ENCODE data around the gene COTL1. TPM values are rescaled to one million over a fixed set of nuclear protein-coding genes. Genes with fewer than 3 reads are reported as not detected.
"Not testable (repeated sequence)": the region's sequence is repeated elsewhere in the genome, so short reads cannot be mapped to it uniquely, and the experiment has no call there.

COTL1 gene
- total RNA-seq, 4 donors from 2014 or later: 34.5 to 42.9 (median 40.7) TPM

DNA sequence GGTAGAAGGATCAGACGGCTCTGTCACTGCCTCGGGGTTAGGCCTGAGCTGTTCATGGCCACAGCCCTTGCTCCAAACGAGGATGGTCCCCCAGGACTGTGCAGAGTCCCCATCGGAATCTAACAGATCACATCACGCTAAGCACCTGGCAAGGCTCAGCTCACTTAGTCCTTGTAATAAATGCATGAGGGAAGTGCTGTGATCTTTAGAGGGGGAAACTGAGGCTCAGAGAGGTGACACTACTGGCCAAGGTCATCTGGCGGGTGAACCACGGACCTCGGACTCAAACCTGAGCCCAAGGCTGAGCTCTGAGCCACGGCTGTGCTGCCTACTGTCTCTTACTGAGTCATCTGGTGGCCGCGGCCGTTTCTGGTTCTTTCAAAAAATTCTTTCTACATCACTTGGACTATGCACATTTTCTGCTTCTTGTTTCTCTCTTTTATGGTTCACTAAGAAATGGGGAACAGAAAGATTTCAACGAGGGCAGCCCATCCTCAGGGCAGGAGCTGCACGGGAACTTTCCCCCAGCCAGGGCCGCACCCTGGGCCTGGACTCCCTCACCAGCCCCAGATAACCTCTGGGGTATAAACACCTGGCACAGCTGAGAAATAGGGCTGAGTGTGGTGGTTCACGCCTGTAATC lies 55.6 kb downstream of the COTL1 start:
- peaks cover 0 to 18% (median 3%) of the 10 kb centered on the region in 4 donors for H3K36me3 ChIP-seq
- intact Hi-C loops (cut with DNase I): no loop called here
- no peak for TF ChIP-seq POLR2AphosphoS5 (IDR thresholded peaks at IDR 0.05)
- no peak for TF ChIP-seq POLR2A (IDR thresholded peaks at IDR 0.05; ENCODE audit: low read depth)
- TF ChIP-seq EP300 (IDR thresholded peaks at IDR 0.05): no peak
- TF ChIP-seq, protein P1, sequence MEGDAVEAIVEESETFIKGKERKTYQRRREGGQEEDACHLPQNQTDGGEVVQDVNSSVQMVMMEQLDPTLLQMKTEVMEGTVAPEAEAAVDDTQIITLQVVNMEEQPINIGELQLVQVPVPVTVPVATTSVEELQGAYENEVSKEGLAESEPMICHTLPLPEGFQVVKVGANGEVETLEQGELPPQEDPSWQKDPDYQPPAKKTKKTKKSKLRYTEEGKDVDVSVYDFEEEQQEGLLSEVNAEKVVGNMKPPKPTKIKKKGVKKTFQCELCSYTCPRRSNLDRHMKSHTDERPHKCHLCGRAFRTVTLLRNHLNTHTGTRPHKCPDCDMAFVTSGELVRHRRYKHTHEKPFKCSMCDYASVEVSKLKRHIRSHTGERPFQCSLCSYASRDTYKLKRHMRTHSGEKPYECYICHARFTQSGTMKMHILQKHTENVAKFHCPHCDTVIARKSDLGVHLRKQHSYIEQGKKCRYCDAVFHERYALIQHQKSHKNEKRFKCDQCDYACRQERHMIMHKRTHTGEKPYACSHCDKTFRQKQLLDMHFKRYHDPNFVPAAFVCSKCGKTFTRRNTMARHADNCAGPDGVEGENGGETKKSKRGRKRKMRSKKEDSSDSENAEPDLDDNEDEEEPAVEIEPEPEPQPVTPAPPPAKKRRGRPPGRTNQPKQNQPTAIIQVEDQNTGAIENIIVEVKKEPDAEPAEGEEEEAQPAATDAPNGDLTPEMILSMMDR (IDR thresholded peaks at IDR 0.05): no peak
- peaks cover 0 to 4% (median 0%) of the 10 kb centered on the region in 4 donors for H3K27me3 ChIP-seq
- no peak overlapping the region for H3K4me3 ChIP-seq
- WGBS: 84% methylated on average over 14 of the region's 16 CpGs
- H3K9me3 ChIP-seq: no peaks in the 10 kb centered on the region
- H3K27ac ChIP-seq (replicated peaks in 1 of 4): no peak overlapping the region
- H3K4me1 ChIP-seq: no peaks in the 10 kb centered on the region
- no peak for DNase-seq (ENCODE audit: extremely low spot score)

DNA sequence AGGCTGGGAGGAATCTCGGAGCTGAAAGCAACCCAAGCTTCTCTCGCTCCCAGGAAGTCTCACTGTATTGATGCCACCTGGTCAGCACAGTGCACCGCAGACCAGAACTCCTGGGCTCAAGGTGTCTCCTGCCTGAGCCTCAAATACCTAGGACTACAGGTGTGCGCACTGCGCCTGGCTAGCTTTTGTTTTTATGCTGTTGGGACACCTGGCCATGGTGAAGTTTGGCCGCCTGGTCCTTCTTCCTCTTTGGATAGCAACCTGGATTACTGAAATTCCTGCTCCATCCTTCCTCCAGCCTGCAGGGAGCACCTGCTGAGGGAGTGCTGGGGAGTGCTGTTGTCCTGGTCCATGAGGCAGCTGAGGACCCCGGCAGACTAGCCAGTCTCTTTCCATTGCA lies 56.6 kb downstream of the COTL1 start:
- DNase-seq (ENCODE audit: extremely low spot score): no peak
- no peaks in the 10 kb centered on the region for H3K4me1 ChIP-seq
- no peak for TF ChIP-seq EP300 (IDR thresholded peaks at IDR 0.05)
- no peak for TF ChIP-seq POLR2AphosphoS5 (IDR thresholded peaks at IDR 0.05)
- TF ChIP-seq POLR2A (IDR thresholded peaks at IDR 0.05; ENCODE audit: low read depth): no peak
- TF ChIP-seq, protein P1 (IDR thresholded peaks at IDR 0.05): no peak
- peaks cover 0 to 12% (median 3%) of the 10 kb centered on the region in 4 donors for H3K36me3 ChIP-seq
- H3K27ac ChIP-seq (replicated peaks in 1 of 4): no peak overlapping the region
- no peak overlapping the region for H3K4me3 ChIP-seq
- peaks cover 0 to 4% (median 0%) of the 10 kb centered on the region in 4 donors for H3K27me3 ChIP-seq
- 79% methylated on average over 7 of the region's 7 CpGs for WGBS
- no peaks in the 10 kb centered on the region for H3K9me3 ChIP-seq
- intact Hi-C loops (cut with DNase I): no loop called here

DNA sequence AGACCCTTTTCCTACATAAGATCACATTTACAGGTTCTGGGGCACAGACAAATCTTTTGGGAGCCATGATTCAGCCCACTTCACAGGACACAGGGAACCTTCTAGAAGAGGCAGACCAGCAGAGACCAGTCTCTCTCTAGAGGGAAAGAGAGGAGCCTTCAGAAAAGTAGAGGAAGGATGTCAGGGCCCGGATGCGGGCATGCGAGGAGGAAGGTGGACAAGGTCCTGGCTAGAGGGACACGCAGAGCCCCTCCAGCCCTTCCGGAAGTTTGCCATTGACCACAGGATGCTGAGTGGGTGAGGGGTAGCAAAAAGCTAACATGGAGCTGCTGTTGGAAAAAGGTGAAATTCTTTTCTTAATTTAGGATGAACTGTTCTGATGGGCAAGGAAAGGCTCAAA lies 57.6 kb downstream of the COTL1 start:
- Histone ChIP-seq H3K27ac (replicated peaks in 1 of 4) (no peak overlapping the region), H3K36me3 (peaks cover 0 to 4% (median 0%) of the 10 kb centered on the region in 4 donors), H3K4me3 (no peak overlapping the region), H3K4me1 (no peaks in the 10 kb centered on the region), H3K9me3 (no peaks in the 10 kb centered on the region), H3K27me3 (peaks cover 0 to 4% (median 0%) of the 10 kb centered on the region in 4 donors)
- intact Hi-C loops (cut with DNase I): no loop called here
- TF ChIP-seq, protein P1 (IDR thresholded peaks at IDR 0.05): no peak
- TF ChIP-seq POLR2A (IDR thresholded peaks at IDR 0.05; ENCODE audit: low read depth) (no peak), POLR2AphosphoS5 (IDR thresholded peaks at IDR 0.05) (no peak), EP300 (IDR thresholded peaks at IDR 0.05) (no peak)
- 80% methylated on average over 5 of the region's 5 CpGs for WGBS
- no peak for DNase-seq (ENCODE audit: extremely low spot score)

GRCh38 chr16:84559311-84559932 lies 58.5 kb downstream of the COTL1 start:
- peaks cover 0 to 11% (median 0%) of the 10 kb centered on the region in 4 donors for H3K27me3 ChIP-seq
- no peaks in the 10 kb centered on the region for H3K9me3 ChIP-seq
- intact Hi-C loops (cut with DNase I): no loop called here
- no peak overlapping the region for H3K27ac ChIP-seq (replicated peaks in 1 of 4)
- H3K4me3 ChIP-seq: no peak overlapping the region
- WGBS: 84% methylated on average over 11 of the region's 14 CpGs
- H3K4me1 ChIP-seq: no peaks in the 10 kb centered on the region
- peaks cover 0 to under 1% (median 0%) of the 10 kb centered on the region in 4 donors for H3K36me3 ChIP-seq
- no peak for DNase-seq (ENCODE audit: extremely low spot score)
- TF ChIP-seq EP300 (IDR thresholded peaks at IDR 0.05): no peak
- TF ChIP-seq POLR2A (IDR thresholded peaks at IDR 0.05; ENCODE audit: low read depth): no peak
- no peak for TF ChIP-seq POLR2AphosphoS5 (IDR thresholded peaks at IDR 0.05)
- TF ChIP-seq, protein P1 (IDR thresholded peaks at IDR 0.05): no peak

DNA sequence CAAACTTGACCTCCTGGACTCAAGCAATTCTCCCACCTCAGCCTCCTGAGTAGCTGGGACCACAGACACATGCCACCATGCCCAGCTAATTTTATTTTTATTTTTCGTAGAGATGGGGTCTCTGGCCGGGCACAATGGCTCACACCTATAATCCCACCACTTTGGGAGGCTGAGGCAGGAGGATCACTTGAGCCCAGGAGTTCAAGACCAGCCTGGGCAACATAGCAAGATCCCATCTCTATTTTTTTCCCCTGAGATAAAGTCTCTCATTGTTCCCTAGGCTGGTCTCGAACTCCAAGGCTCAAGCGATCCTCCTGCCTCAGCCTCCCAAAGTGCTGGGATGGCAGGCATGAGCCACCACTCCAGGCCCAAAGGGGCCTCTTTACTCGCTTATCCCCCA lies 59.0 kb downstream of the COTL1 start:
- DNase-seq (ENCODE audit: extremely low spot score); H3K4me3 ChIP-seq; H3K4me1 ChIP-seq; H3K36me3 ChIP-seq; H3K9me3 ChIP-seq; intact Hi-C loops (cut with DNase I); H3K27ac ChIP-seq (replicated peaks in 1 of 4): not testable (repeated sequence)
- WGBS: 79% methylated on average over 5 of the region's 5 CpGs
- peaks cover 0 to 11% (median 0%) of the 10 kb centered on the region in 4 donors for H3K27me3 ChIP-seq
